Measurements from ENCODE around the gene RAET1E.
"Not testable (repeated sequence)": the region's sequence is repeated elsewhere in the genome, so short reads cannot be mapped to it uniquely, and the experiment has no call there.

Gene RAET1E, protein sequence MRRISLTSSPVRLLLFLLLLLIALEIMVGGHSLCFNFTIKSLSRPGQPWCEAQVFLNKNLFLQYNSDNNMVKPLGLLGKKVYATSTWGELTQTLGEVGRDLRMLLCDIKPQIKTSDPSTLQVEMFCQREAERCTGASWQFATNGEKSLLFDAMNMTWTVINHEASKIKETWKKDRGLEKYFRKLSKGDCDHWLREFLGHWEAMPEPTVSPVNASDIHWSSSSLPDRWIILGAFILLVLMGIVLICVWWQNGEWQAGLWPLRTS

DNA sequence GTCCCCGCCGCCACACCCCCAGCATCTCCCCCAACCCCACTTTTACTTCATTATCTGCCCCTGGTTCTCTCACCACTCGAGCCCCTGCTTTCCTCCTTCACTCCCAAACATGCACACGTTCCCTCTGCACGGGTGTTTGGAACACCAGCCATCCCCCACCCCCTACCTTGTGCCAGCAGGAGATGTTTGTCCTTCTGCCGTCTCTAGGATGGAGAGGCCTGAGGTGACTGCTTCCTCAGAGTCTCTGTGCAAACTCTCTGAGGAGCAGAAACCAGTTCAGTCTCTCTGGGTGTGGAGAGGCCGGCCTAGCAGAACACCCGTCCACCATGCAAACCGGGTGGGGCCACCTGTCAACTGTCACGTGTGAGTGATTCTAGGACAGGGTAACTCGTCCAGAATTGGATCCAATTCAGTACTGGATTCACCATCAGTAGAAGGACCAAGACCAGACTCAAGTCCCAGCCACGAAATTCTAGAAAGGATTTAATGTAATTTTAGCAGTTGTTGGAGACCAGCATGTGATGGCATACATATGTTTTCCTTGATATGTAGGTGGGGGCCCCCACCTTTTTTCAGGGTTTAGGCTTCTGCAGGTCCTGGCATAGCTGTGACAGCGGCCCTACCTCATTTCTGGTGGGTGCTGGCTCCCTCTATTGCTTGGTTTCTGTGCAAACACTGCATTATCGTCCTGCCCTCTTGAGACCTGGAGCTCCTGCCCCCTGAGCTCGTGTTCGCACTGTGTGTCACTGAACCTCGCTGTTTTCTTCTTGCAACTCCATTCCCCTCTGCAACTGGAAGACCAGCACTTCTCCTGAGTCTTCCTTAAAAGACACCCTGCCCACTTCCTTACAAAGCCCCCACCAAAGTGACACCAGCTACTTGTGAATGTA is at the start of gene RAET1E:
TSS of gene RAET1E (minus strand) at position 259 of the 890 bp plus-strand sequence. CDS start 7,212 bp downstream, outside the sequence.
- DNase-seq (ENCODE audit: low read depth in 3 of 3, low spot score in 1 of 3), result no peak

DNA sequence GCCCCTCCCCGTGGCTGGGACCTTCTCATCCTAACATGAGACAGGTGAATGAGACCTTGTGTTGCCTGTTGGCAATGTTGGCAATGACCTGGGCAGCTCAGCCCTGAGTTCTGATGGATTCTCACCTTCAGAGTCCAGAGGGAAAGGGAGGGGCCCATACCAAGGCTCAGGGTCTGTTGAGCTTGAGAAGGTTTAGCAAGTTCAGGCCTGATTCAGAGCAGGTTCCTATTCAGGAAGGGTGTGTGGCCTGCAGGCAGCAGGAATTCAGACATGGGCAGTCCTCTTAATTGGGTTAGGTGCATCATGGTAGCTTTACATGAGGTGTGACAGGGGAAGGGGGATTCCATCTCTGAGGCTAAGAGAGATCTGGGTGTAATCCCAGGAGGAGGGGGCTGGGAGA is 49.6 kb upstream of the RAET1E start:
- DNase-seq (ENCODE audit: low read depth in 3 of 3, low spot score in 1 of 3), result not testable (repeated sequence)

DNA sequence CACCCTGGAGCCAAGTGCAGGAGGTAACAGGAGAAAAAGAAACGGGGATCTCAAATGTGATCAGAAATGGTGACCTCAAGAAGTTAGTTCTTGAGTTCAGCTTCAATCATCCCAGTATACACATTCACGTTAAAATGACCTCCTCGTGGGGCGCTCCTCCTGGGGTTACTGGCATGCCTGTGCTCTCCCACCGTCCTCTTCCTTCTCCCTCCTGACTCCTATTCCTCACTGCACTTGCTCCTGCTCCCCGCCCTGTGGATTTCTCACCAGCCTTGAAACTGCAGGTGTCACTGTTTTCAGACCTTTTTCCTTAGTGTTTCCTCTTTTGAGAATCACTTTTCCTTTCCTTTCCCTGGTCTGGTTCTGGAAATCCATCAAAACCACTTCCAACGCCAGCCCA is 48.7 kb upstream of the RAET1E start:
- DNase-seq (ENCODE audit: low read depth in 3 of 3, low spot score in 1 of 3), result not testable (repeated sequence)

DNA sequence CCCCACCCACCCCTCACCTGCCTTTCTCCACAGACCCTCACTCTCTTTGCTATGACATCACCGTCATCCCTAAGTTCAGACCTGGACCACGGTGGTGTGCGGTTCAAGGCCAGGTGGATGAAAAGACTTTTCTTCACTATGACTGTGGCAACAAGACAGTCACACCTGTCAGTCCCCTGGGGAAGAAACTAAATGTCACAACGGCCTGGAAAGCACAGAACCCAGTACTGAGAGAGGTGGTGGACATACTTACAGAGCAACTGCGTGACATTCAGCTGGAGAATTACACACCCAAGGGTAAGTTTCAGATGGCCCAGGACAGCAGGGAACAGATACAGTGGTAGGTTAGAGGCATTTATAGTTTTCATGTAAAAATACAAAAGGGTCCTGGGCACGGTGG is 47.4 kb upstream of the RAET1E start:
- DNase-seq (ENCODE audit: low read depth in 3 of 3, low spot score in 1 of 3), result not testable (repeated sequence)

DNA sequence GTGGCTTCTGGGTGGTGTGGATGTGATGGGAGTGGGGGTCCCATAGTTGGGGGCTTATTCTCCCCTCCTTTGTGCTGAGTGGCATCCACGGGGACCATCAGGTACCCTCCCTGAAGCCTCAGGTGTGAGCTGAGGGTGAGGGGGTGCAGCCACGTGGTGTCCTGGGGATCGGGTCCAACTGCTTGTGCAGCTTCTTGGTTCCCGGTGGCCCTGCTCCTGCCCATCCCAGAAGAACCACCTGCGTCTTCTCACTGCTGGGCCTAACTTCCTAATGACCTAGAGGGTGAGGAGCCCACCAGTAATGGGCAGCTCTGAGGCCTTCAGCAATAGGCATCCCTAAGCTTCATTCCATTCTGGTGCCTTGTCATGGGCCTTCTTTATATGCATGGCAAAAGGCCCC is 45.4 kb upstream of the RAET1E start:
- not testable (repeated sequence) for DNase-seq (ENCODE audit: low read depth in 3 of 3, low spot score in 1 of 3)

DNA sequence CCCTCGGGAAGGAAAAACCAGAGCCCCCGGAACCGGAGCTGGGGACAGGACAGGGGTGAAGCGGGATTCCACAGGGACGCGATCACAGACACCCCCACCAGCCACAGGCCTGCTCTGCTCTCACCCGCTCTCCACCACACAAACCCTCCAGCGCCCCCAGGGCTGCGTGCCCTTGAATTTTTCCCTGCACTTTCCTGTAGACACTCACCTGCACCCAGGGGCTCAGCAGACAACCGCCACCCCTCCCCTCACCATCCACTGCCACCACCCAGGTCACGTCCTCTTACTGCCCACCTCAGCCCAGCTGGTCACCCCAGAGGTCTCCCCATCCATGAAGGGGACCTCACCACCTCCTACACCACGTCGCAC is 44.5 kb upstream of the RAET1E start:
- DNase-seq (ENCODE audit: low read depth in 3 of 3, low spot score in 1 of 3), result no peak

DNA sequence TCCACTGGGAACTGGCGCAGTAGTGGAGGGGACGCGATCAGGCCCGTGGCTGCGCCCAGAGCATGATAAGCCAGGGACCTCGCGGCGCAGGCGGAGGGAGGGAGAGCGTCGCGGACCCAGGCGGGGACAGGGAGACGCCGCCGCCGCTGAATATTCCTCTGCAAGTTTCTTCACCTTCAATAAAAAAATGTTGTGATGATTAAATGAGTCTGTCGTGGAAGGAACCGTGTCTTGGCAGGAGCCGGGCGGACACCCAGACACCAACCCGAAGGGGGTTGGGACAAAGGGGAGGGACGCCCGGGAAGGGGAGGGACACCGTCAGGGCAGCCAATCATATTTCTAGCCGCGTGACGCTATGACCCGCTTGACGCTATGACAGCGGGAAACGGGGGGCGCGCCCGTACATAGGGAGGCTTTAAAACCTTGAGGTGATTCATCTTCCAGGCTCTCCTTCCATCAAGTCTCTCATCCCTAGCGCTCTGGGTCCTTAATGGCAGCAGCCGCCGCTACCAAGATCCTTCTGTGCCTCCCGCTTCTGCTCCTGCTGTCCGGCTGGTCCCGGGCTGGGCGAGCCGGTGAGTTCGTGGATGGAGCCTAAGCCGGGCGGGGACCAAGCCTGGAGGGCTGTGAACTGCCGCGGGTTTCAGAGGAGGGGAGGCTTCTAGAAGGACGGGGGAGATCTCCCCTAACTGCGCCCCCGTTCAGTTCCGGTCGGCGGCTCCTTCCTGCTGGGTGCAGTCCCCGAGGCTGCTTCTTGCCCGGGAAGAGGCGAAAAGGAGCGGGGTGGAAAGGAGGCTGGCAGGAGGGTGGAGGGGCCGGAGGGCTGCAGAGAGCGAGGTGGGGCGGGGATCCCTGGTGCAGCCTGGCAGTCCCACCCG is 43.9 kb upstream of the RAET1E start, which contains the start of gene ULBP2:
TSS of gene ULBP2 (plus strand) at position 432 of the 878 bp plus-strand sequence. CDS start at position 491, 59 bp downstream.
- DNase-seq (ENCODE audit: low read depth in 3 of 3, low spot score in 1 of 3), result peak; percentile 67 to 75 (median 75)

DNA sequence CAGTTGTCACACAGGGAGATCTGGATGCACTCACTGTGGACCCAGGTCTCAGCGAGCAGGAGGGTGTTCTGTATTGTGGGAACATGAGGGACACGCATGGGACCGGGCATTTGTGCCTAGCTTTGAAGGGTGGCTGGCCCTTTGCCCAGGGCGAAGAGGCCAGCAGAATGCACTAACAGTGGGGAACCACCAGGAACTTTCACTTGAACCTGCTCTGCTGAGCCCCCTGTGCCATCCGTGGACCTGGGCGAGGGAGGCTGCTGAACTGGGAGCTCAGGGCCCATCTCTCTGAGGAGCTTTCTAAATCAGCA is 42.7 kb upstream of the RAET1E start:
- no peak for DNase-seq (ENCODE audit: low read depth in 3 of 3, low spot score in 1 of 3)

DNA sequence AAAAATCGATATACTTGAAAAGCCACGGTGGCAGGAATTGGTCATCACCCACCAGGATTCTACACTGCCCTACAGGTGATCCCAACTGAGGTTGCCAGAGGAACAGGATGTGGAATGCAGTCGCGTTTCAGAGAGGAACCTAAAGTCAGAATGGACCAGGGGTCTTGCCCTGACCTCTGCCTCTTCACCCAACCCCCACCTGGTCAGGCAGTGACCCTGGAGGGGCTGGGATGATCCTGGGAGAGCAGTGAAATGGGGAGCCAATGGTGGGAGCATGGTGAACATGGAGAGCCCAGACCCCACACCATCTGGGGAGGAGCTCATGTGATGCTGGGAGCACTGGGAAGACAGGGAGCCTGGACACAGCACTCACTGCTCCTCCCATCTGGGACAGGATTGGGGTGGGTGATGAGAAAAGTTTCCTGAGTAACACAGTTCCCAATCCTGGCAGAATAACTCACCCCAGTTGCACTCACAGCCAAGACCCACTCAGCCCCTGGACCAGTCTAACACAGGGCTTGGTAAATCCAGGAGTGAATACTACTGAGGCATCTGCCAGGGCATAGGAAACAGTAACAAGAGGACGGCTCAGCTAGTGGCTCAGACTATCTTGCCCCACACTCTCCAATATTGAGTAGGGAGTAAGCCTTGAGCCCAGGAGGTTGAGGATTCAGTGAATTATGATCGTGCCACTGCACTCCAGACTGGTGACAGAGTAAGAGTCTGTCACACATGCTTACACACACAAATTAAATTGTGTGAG is 42.2 kb upstream of the RAET1E start:
- no peak for DNase-seq (ENCODE audit: low read depth in 3 of 3, low spot score in 1 of 3)

DNA sequence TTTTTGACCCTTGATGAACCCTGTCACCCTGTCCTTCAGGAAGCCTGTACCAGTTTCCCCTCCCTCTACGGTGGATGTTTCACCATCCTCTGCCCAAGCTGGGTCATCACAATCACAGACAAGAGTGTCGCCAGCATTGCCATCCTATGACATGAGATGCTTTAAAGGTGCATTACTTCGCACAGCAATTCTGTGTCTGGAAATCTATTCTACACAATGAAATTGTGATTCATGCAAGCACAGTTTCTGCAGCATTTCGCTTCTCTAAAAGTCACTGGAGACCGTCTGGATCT is 41.4 kb upstream of the RAET1E start:
- no peak for DNase-seq (ENCODE audit: low read depth in 3 of 3, low spot score in 1 of 3)

DNA sequence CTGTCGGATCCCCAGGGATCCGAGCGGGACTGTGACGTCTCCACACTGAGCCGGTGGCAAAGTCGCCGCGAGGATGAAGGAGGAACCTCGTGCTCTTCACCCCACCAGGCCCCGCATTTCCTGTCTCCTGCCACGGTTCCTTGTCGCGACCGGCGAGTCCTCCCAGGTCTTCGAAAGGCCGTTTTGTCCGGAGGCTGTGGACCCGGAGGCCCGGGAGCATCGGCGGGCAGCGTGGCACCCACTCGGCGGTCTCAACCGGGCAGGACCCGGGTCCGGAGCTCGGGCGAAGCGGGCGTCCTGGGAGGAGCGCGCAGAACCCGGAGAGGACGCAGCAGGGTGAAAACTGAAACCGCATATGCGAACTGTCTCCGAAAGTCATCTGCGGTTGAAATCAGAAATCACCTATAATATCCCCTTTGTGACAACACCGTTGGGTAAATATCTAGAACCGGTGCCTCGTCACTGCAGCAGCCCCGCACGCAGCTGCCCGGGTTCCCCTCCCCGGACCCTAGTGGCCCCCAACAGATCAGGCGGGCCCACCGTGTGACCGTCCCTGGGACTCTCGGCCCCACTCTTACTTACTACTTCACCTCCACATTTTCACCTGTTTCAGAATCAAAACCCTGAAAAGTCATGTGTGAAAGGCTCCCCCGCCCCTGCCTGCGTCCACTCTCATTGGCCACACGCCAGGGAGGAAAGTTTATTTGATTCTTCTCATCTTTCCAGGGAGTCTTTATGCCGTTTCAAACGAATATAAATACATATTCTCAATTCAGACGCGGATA is 40.9 kb upstream of the RAET1E start:
- no peak for DNase-seq (ENCODE audit: low read depth in 3 of 3, low spot score in 1 of 3)

DNA sequence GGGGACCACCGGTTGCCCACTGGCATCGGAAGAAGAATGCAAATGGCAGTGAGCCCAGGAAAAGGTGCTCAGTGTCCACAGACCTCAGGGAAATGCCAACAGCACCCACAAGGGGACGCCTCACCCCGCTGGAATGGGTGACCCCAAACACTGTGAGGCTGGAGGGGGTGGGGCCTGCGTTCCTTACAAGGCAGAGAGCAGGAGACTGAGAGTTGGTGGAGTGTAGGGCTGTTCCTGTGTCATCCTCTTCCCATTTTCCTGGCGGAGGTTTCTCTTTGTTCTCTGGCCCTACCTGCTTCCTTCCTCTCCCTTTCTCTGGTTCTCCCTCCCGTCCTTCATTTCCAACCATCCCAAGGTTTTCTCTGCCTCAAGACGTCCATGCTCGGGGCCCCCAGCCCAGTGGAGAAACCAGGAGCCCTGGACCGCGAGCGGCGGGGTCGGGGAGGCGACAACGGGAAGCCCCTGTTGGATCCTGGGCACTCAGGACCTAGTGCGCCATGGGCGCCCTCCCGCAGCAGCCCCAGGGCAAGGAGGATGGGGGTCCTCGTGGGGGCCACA is 40.2 kb upstream of the RAET1E start:
- not testable (repeated sequence) for DNase-seq (ENCODE audit: low read depth in 3 of 3, low spot score in 1 of 3)

DNA sequence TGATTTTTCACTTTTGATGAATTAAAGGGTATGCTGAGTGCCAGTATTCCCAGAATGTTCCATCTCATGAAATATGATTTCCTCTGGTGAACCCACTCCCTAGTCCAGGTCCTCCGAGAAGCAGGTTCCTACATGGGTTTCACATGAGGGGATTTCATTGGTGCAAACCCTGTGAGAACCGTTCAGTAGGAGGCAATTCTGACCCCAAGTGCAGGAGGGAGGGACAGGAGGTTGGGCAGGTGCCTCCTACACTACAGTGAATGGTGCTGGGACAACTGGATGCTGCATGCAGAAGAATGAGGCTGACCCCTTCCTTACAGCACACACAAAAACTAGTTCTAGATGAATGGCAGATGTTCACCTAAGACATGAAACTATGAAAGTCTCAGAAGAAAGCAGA is 38.8 kb upstream of the RAET1E start:
- DNase-seq (ENCODE audit: low read depth in 3 of 3, low spot score in 1 of 3), result no peak

DNA sequence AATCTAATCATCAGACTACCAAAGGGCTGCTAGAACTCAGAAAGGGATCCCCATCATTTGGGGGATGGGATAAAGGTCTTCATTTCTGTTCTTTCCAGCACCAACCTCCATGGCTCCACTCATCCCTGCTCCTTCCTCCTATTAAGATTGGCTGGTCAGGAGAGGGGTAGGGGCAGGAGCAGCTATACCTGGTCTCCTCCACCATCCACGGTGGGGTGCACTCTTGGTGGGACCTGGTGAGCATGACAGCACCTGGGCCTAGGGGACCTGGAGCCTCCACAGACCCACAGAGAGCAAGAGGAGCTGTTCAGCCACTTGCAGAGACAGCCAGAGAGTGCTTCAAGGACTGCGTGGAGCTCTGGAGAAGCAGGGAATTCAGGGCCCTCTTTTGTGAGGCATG is 37.8 kb upstream of the RAET1E start:
- DNase-seq (ENCODE audit: low read depth in 3 of 3, low spot score in 1 of 3), result no peak

DNA sequence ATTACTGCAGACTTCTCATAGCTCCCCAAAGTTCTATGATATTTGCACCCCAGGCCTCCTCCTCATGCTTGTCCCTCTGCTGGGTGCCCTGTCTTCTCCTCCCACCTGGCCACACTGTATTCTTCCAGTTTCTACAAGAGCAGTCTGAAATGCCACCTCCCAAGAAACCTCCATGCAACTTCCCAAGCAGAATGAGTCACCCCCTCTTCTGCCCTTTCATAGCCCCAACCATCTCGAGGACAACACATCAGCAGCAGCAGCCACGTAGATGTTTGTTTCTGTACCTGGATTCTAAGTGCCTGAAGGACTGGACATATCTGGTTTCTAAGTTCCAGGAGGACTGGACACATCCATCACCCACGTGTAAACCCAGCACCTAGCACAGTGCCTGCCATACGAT is 37.3 kb upstream of the RAET1E start:
- DNase-seq (ENCODE audit: low read depth in 3 of 3, low spot score in 1 of 3), result no peak

DNA sequence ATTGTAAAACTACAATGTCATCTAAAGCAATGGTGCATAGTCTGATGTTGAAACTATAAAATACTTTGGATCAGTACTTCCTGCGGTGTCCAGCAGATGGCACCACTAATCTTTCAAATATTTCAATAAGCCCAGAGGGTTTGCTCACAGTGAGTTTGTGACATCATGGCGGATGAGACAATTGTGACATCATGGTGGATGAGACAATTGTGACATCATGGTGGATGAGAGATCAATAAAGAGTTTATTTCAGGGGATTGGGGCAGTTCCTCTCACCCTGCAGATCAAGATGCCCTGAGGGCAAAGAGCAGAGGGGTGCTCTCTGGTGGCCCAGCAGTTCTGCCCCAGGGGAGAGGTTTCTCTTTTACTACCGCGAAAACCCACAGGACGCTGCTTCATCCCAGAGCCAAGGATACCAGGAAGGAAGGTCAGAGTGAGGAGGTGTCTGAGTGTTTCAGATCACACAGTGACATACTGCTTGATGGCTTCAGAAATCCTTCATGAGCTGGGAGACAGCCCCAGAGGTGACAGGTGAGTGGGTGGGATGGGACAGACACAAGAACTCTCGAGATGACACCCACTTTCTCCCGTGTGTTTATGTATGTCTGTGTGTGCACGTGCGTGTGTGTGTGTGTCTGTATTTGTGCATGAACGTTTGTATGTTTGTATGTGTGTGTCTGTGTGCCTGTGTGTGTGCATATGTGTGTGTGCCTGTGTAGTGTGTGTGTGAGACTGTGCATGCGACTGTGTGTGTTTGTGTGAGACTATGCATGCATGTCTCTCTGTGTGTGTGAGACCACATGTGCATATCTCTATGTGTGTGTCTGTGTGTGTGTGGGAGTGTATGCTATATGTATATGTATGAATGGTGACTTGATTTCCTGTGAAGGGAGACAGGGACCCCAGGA is 36.6 kb upstream of the RAET1E start:
- DNase-seq (ENCODE audit: low read depth in 3 of 3, low spot score in 1 of 3), result peak; percentile 16 to 42 (median 38)

DNA sequence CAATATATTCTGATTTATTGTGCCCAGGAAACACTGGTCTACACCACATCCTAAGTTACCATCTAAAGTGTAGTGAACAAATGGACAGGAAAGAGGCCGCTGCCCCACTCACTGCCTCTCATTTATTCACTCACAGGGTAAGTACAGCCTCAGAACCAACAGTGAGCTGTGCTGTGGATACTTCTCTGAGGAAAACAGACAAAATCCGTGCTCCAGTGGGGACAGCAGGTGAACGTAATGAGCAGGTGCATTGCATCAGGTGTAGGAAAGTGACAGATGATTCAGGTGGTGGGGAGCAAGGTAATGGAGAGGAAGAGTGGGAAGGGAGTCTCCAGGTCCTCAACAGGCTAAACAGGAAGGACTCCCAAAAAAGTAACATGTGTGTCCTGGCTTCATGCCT is 35.5 kb upstream of the RAET1E start:
- DNase-seq (ENCODE audit: low read depth in 3 of 3, low spot score in 1 of 3), result no peak

DNA sequence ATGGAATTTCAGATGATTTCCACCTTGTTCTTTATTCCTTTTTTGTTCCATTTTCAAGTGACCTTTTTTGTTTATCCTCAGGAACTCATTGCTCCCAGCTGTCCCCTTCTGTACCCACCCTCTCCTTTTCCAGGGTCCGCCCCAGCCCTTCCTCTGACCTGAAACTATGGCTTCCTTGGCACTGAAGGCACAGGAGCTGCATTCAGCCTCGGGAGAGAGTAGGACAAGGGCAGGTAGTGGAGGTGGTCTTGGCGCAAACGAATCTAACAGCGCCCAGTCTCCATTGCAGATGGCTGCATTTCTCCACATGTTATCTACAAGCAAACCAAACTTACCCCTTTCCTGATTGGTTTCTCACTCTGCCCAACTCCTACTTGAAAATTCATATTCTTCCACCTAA is 35.1 kb upstream of the RAET1E start:
- DNase-seq (ENCODE audit: low read depth in 3 of 3, low spot score in 1 of 3), result no peak

DNA sequence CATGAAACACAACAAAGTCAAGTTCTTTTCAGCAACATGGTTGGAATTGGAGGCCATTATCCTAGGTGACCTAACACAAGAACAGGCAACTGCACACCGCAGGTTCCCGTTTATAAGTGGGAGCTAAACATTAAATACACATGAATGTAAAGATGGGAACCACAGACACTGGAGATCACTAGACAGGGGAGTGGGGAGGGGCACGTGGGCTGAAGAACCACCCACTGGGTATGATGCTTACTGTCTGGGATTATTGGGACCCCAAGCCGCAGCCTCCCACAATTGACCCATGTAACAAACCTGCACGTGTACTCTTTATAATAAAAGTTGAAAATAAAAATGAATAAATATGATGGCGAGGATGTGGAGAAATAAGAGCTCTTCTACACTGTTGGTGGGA is 33.6 kb upstream of the RAET1E start:
- no peak for DNase-seq (ENCODE audit: low read depth in 3 of 3, low spot score in 1 of 3)
